Liver (tissue), 9 donors: ENCODE measurements around the gene RAI14. TPM values are rescaled to one million over a fixed set of nuclear protein-coding genes. Genes with fewer than 3 reads are reported as not detected.

Source experiments
- DNase-seq: peaks from one replicate; pipeline ENCODE4 v3.0.0-alpha.2; 2017; ENCODE audit warnings: low spot score
- H3K27ac ChIP-seq, 2 donors: one replicate each; pipeline ENCODE4 v1.7.0; 2013; ENCODE audit warnings: inconsistent platforms in 2 of 2, low read length in 2 of 2, control low read depth in 1 of 2, low read depth in 1 of 2, mild to moderate bottlenecking in 1 of 2
- H3K27me3 ChIP-seq, 4 donors: one replicate each; pipeline versions ENCODE4 v1.6.1 to v1.7.0; 2013; ENCODE audit warnings: low read length in 3 of 4, inconsistent platforms in 1 of 4, mild to moderate bottlenecking in 1 of 4, moderate library complexity in 1 of 4; ENCODE audit not compliant: control insufficient read depth in 4 of 4, insufficient read depth in 4 of 4
- H3K36me3 ChIP-seq, 4 donors: one replicate each; pipeline versions ENCODE4 v1.6.1 to v1.7.0; 2013; ENCODE audit warnings: low read length in 3 of 4, mild to moderate bottlenecking in 3 of 4, low read depth in 1 of 4, moderate library complexity in 1 of 4; ENCODE audit not compliant: control insufficient read depth in 4 of 4, insufficient read depth in 3 of 4
- H3K4me1 ChIP-seq, 4 donors: one replicate each; pipeline versions ENCODE4 v1.6.1 to v1.7.0; 2013; ENCODE audit warnings: low read length in 3 of 4, mild to moderate bottlenecking in 3 of 4, moderate library complexity in 1 of 4; ENCODE audit not compliant: control insufficient read depth in 4 of 4, insufficient read depth in 4 of 4
- H3K4me3 ChIP-seq, 3 donors: one replicate each; pipeline versions ENCODE4 v1.6.1 to v1.7.0; 2013; ENCODE audit warnings: low read length in 3 of 3, control low read depth in 1 of 3, low read depth in 1 of 3, mild to moderate bottlenecking in 1 of 3
- H3K9ac ChIP-seq, 2 donors: one replicate each; pipeline ENCODE4 v1.7.0; 2013; ENCODE audit warnings: low read length in 2 of 2, mild to moderate bottlenecking in 2 of 2, moderate library complexity in 2 of 2, control low read depth in 1 of 2, low read depth in 1 of 2
- H3K9me3 ChIP-seq, 4 donors: one replicate each; pipeline versions ENCODE4 v1.6.1 to v1.7.0; 2013; ENCODE audit warnings: low read length in 3 of 4; ENCODE audit not compliant: control insufficient read depth in 4 of 4
- EGR1 ChIP-seq, 2 donors: IDR thresholded peaks; 2 replicates each; pipeline ENCODE4 v1.6.1; 2016 to 2018; ENCODE audit warnings: antibody characterized with exemption in 2 of 2, low read depth in 2 of 2
- FOXA1 ChIP-seq: IDR thresholded peaks from 2 replicates; pipeline ENCODE4 v1.6.1; 2016; ENCODE audit warnings: antibody characterized with exemption
- FOXA2 ChIP-seq: IDR thresholded peaks from 2 replicates; pipeline ENCODE4 v1.6.1; 2016; ENCODE audit warnings: antibody characterized with exemption
- GABPA ChIP-seq, 2 donors: IDR thresholded peaks in 1 of 2; conservative IDR thresholded peaks in 1 of 2; 2 replicates each; pipeline ENCODE4 v1.6.1; 2016; ENCODE audit warnings: antibody characterized with exemption in 2 of 2, mild to moderate bottlenecking in 1 of 2, moderate library complexity in 1 of 2
- HNF4A ChIP-seq, 2 donors: conservative IDR thresholded peaks; 2 replicates each; pipeline ENCODE4 v1.6.1; 2016; ENCODE audit warnings: antibody characterized with exemption in 2 of 2, mild to moderate bottlenecking in 2 of 2
- HNF4G ChIP-seq: IDR thresholded peaks from 2 replicates; pipeline ENCODE4 v1.6.1; 2016; ENCODE audit warnings: antibody characterized with exemption
- JUND ChIP-seq, 2 donors: IDR thresholded peaks; 2 replicates each; pipeline ENCODE4 v1.6.1; 2016; ENCODE audit warnings: antibody characterized with exemption in 2 of 2
- NR2F2 ChIP-seq: IDR thresholded peaks from 2 replicates; pipeline ENCODE4 v1.6.1; 2016; ENCODE audit warnings: antibody characterized with exemption
- RAD21 ChIP-seq, 2 donors: IDR thresholded peaks; 2 replicates each; pipeline ENCODE4 v1.6.1; 2016; ENCODE audit warnings: antibody characterized with exemption in 2 of 2, mild to moderate bottlenecking in 2 of 2
- RXRA ChIP-seq, 2 donors: IDR thresholded peaks; 2 replicates each; pipeline ENCODE4 v1.6.1; 2017 to 2018; ENCODE audit warnings: antibody characterized with exemption in 2 of 2, mild to moderate bottlenecking in 1 of 2
- SP1 ChIP-seq: IDR thresholded peaks from 2 replicates; pipeline ENCODE4 v1.6.1; 2018; ENCODE audit warnings: antibody characterized with exemption, mild to moderate bottlenecking
- TAF1 ChIP-seq: conservative IDR thresholded peaks from 2 replicates; pipeline ENCODE4 v1.6.1; 2016; ENCODE audit warnings: antibody characterized with exemption, mild to moderate bottlenecking
- YY1 ChIP-seq: IDR thresholded peaks from 2 replicates; pipeline ENCODE4 v1.6.1; 2016; ENCODE audit warnings: antibody characterized with exemption, mild to moderate bottlenecking
- WGBS: extraction: QIAGEN DNeasy Blood & Tissue Kit; methylation state at CpG from one replicate; pipeline ENCODE4 v1.1.7; 2013; 5-methylcytosine and 5-hydroxymethylcytosine counted together
- polyA plus RNA-seq, 2 donors: library from polyadenylated mRNA; stranded (reverse) in 1 of 2; unstranded in 1 of 2; fragments of 200-250 nt in 1 of 2; fragments of >200 nt in 1 of 2; fragmentation: Nextera tagmentation in 1 of 2; extraction: Ambion mirVana in 1 of 2; gene quantifications; one replicate each; pipeline versions ENCODE4 v1.2.1 to v1.2.3, GENCODE V29; 2013 to 2015
- total RNA-seq, 2 donors: library from RNA; depleted of rRNA; stranded (reverse); fragments of >200 nt; gene quantifications; one replicate each; pipeline ENCODE4 v1.2.3, GENCODE V29; 2014
- TF ChIP-seq, protein P1 (sequence below): fragments of 150-350 bp; IDR thresholded peaks from 2 replicates; pipeline ENCODE4 v1.5.1; 2017; ENCODE audit warnings: improper control_type of control experiment, low read depth, low read length; ENCODE audit not compliant: missing input control
- TF ChIP-seq, protein P2 (sequence below): IDR thresholded peaks from 2 replicates; pipeline ENCODE4 v1.6.1; 2016; ENCODE audit warnings: antibody characterized with exemption, mild to moderate bottlenecking
- TF ChIP-seq, protein P3 (sequence below): IDR thresholded peaks from 2 replicates; pipeline ENCODE4 v1.6.1; 2016; ENCODE audit warnings: antibody characterized with exemption
- TF ChIP-seq, protein P4 (sequence below): IDR thresholded peaks from 2 replicates; pipeline ENCODE4 v1.6.1; 2016; ENCODE audit warnings: antibody characterized with exemption
- TF ChIP-seq, protein P5 (sequence below): IDR thresholded peaks from 2 replicates; pipeline ENCODE4 v1.6.1; 2016; ENCODE audit warnings: antibody characterized with exemption
- donor health status: healthy.
- donor health status: healthy.
- donor health status: healthy.
- donor health status: healthy.
- donor health status: healthy.

The RAI14 gene
- total and polyA plus RNA-seq, 4 donors = 7.8 to 21.4 (median 11.4) TPM

DNA sequence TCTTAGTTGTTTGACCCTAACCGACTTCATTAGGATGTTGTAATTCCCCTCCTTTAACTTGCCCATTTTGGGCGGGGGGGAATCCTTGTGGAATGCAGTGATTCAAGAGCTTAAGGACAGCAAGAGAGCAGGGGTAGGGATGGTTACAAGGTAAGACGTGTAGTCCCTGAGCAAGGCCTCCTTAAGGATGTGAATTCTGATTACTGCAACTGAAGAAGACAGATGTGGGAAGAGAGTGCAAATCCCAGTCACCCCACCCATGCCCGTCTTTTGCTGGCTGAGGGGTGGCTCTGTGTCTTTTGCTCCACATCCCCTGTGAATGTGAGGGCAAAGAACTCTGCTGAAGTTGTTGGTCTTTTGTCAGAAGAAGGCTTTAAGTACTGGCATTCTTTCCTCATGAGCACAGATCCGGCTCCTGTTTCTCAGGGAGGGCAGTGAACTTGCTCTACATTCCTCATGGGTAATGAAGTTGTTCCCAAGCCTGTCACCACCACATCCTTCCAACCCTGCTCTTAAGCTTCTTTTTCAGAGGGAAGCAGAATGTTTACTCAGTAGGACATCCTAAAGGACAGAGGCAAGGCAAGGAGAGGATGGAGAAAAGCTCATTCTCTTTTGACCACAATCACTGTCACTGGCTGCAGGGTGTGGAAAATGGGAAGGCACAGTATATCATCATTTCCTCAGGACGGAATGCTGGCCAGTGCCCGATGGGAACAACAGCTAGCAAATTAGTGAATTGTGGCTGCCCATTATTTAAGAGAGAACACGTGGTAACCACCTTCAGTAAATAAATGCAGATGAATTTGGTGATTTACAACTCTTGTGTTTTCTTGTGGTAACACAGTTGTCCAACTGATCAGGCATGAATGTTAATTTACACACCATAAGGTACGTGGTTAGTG is 61.5 kb downstream of the RAI14 start:
- Histone ChIP-seq H3K9ac (no peak overlapping the region), H3K27ac (no peak overlapping the region), H3K4me3 (no peak overlapping the region), H3K4me1 (peaks cover 5 to 16% (median 11%) of the 10 kb centered on the region in 4 donors), H3K9me3 (no peaks in the 10 kb centered on the region), H3K36me3 (peaks cover 0 to 2% (median 0%) of the 10 kb centered on the region in 4 donors), H3K27me3 (no peaks in the 10 kb centered on the region)
- DNase-seq = no peak
- TF ChIP-seq, protein P1, sequence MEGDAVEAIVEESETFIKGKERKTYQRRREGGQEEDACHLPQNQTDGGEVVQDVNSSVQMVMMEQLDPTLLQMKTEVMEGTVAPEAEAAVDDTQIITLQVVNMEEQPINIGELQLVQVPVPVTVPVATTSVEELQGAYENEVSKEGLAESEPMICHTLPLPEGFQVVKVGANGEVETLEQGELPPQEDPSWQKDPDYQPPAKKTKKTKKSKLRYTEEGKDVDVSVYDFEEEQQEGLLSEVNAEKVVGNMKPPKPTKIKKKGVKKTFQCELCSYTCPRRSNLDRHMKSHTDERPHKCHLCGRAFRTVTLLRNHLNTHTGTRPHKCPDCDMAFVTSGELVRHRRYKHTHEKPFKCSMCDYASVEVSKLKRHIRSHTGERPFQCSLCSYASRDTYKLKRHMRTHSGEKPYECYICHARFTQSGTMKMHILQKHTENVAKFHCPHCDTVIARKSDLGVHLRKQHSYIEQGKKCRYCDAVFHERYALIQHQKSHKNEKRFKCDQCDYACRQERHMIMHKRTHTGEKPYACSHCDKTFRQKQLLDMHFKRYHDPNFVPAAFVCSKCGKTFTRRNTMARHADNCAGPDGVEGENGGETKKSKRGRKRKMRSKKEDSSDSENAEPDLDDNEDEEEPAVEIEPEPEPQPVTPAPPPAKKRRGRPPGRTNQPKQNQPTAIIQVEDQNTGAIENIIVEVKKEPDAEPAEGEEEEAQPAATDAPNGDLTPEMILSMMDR = no peak
- peak; percentile 29 to 75 for TF ChIP-seq RXRA (IDR thresholded peaks at IDR 0.05)
- TF ChIP-seq EGR1 (IDR thresholded peaks at IDR 0.05; ENCODE audit: low read depth in 2 of 2) = no peak
- TF ChIP-seq JUND (IDR thresholded peaks at IDR 0.05) = peak in 1 of 2 donors; percentile 31
- peak; percentile 17 for TF ChIP-seq SP1
- WGBS = 82% methylated on average over 9 of the region's 9 CpGs

DNA sequence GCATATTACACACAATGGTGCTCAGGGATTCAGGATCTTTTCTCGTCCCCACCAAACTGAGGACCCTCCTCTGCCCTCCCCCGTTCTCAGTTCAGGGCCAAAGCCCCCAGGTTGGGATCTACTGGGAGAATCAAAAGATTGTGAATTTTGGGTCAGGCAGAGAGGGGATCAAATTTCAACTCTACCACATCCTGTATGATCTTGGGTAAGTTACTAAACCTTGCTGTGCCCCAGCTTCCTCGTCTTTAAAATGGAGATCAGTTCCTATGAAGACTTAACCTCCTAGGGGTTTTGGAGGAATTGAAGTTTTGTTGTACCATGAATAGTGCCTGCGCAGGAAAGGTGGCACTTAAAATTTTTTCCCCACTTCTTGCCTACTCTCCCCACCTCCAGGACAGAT is 62.4 kb downstream of the RAI14 start:
- H3K9ac ChIP-seq = no peak overlapping the region
- no peak for TF ChIP-seq EGR1 (IDR thresholded peaks at IDR 0.05; ENCODE audit: low read depth in 2 of 2)
- TF ChIP-seq FOXA1 = no peak
- DNase-seq = no peak
- H3K9me3 ChIP-seq = no peaks in the 10 kb centered on the region
- H3K4me1 ChIP-seq = peaks cover 5 to 16% (median 11%) of the 10 kb centered on the region in 4 donors
- no peaks in the 10 kb centered on the region for H3K27me3 ChIP-seq
- peaks cover 0 to 2% (median 0%) of the 10 kb centered on the region in 4 donors for H3K36me3 ChIP-seq
- WGBS = 94% methylated on average over 4 of the region's 4 CpGs
- no peak overlapping the region for H3K4me3 ChIP-seq
- H3K27ac ChIP-seq = no peak overlapping the region

DNA sequence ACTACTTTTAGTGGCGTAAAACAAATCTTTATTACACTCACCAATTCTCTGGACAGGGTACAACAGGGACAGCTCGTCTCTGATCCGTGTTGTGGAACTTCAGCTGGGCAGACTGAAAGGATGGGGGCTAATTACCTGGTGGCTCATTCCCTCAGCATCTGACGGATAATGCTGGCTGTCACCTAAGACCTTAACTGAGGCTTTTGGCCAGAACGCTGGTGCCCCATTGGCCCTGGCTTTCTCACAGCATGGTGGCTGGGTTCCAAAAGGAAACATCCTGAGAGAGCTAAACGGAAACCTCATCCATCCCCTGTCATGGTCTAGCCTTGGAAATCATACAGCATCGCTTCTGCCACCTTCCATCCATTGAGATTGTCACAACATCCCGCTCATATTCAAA is 62.9 kb downstream of the RAI14 start:
- Histone ChIP-seq H3K9me3 (no peaks in the 10 kb centered on the region), H3K27ac (no peak overlapping the region), H3K27me3 (no peaks in the 10 kb centered on the region), H3K9ac (no peak overlapping the region), H3K36me3 (peaks cover 0 to 2% (median 0%) of the 10 kb centered on the region in 4 donors), H3K4me1 (peaks cover 5 to 16% (median 11%) of the 10 kb centered on the region in 4 donors), H3K4me3 (no peak overlapping the region)
- no peak for DNase-seq
- TF ChIP-seq YY1 = no peak
- TF ChIP-seq, protein P2, sequence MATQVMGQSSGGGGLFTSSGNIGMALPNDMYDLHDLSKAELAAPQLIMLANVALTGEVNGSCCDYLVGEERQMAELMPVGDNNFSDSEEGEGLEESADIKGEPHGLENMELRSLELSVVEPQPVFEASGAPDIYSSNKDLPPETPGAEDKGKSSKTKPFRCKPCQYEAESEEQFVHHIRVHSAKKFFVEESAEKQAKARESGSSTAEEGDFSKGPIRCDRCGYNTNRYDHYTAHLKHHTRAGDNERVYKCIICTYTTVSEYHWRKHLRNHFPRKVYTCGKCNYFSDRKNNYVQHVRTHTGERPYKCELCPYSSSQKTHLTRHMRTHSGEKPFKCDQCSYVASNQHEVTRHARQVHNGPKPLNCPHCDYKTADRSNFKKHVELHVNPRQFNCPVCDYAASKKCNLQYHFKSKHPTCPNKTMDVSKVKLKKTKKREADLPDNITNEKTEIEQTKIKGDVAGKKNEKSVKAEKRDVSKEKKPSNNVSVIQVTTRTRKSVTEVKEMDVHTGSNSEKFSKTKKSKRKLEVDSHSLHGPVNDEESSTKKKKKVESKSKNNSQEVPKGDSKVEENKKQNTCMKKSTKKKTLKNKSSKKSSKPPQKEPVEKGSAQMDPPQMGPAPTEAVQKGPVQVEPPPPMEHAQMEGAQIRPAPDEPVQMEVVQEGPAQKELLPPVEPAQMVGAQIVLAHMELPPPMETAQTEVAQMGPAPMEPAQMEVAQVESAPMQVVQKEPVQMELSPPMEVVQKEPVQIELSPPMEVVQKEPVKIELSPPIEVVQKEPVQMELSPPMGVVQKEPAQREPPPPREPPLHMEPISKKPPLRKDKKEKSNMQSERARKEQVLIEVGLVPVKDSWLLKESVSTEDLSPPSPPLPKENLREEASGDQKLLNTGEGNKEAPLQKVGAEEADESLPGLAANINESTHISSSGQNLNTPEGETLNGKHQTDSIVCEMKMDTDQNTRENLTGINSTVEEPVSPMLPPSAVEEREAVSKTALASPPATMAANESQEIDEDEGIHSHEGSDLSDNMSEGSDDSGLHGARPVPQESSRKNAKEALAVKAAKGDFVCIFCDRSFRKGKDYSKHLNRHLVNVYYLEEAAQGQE = no peak
- no peak for TF ChIP-seq JUND (IDR thresholded peaks at IDR 0.05)
- TF ChIP-seq RXRA (IDR thresholded peaks at IDR 0.05) = no peak
- no peak for TF ChIP-seq FOXA2
- TF ChIP-seq, protein P3, sequence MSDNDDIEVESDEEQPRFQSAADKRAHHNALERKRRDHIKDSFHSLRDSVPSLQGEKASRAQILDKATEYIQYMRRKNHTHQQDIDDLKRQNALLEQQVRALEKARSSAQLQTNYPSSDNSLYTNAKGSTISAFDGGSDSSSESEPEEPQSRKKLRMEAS = no peak
- no peak for TF ChIP-seq GABPA (IDR thresholded peaks at IDR 0.05 in 1 of 2, conservative IDR thresholded peaks at IDR 0.05 in 1 of 2)
- TF ChIP-seq HNF4A (conservative IDR thresholded peaks at IDR 0.05) = no peak
- no peak for TF ChIP-seq RAD21 (IDR thresholded peaks at IDR 0.05)
- no peak for TF ChIP-seq NR2F2
- TF ChIP-seq, protein P4, sequence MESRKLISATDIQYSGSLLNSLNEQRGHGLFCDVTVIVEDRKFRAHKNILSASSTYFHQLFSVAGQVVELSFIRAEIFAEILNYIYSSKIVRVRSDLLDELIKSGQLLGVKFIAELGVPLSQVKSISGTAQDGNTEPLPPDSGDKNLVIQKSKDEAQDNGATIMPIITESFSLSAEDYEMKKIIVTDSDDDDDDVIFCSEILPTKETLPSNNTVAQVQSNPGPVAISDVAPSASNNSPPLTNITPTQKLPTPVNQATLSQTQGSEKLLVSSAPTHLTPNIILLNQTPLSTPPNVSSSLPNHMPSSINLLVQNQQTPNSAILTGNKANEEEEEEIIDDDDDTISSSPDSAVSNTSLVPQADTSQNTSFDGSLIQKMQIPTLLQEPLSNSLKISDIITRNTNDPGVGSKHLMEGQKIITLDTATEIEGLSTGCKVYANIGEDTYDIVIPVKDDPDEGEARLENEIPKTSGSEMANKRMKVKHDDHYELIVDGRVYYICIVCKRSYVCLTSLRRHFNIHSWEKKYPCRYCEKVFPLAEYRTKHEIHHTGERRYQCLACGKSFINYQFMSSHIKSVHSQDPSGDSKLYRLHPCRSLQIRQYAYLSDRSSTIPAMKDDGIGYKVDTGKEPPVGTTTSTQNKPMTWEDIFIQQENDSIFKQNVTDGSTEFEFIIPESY = no peak
- TF ChIP-seq EGR1 (IDR thresholded peaks at IDR 0.05; ENCODE audit: low read depth in 2 of 2) = no peak
- TF ChIP-seq, protein P5, sequence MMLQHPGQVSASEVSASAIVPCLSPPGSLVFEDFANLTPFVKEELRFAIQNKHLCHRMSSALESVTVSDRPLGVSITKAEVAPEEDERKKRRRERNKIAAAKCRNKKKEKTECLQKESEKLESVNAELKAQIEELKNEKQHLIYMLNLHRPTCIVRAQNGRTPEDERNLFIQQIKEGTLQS = no peak
- TF ChIP-seq FOXA1 = no peak
- TF ChIP-seq HNF4G = no peak
- no peak for TF ChIP-seq TAF1
- WGBS = 89% methylated on average over 8 of the region's 8 CpGs
